Measurements from ENCODE around the gene SUPV3L1. TPM values are rescaled to one million over a fixed set of nuclear protein-coding genes. Genes with fewer than 3 reads are reported as not detected.

SUPV3L1 gene
- total and polyA plus RNA-seq, 10 of the 15 experiments (the other 5 are each of a cell fraction or from before 2014, with no cell fraction given) = 18.4 to 57.8 (median 44.2) TPM

- TF ChIP-seq CUX1 (IDR thresholded peaks at IDR 0.05; ENCODE audit: insufficient replicate concordance, low read depth, low read length) (no peak), FOXM1 (IDR thresholded peaks at IDR 0.05; ENCODE audit: low read depth, low read length) (peak; percentile 28; the same call in 1 of the 2 replicates), NFXL1 (IDR thresholded peaks at IDR 0.05; ENCODE audit: borderline replicate concordance) (no peak), STAT1 (conservative IDR thresholded peaks at IDR 0.05) (no peak), PKNOX1 (IDR thresholded peaks at IDR 0.05) (no peak), EED (IDR thresholded peaks at IDR 0.05; ENCODE audit: low read depth) (peak; percentile 87), E2F4 (IDR thresholded peaks at IDR 0.05; ENCODE audit: low read depth, low read length) (no peak), RUNX3 (IDR thresholded peaks at IDR 0.05; ENCODE audit: low read length) (peak; percentile 96), BMI1 (IDR thresholded peaks at IDR 0.05; ENCODE audit: borderline replicate concordance) (no peak), USF1 (IDR thresholded peaks at IDR 0.05; ENCODE audit: borderline replicate concordance, extremely low read length, insufficient read depth, low read depth, low read length) (peak; percentile 89), ETV6 (conservative IDR thresholded peaks at IDR 0.05 in 1 of 2, IDR thresholded peaks at IDR 0.05 in 1 of 2; ENCODE audit: borderline replicate concordance in 1 of 2, low read depth in 1 of 2) (peak in 1 of 2 experiments; percentile 21; a peak in 1 of 4 replicates), CEBPZ (IDR thresholded peaks at IDR 0.05; ENCODE audit: low read depth, low read length) (no peak), HDAC2 (IDR thresholded peaks at IDR 0.05) (no peak), KDM1A (IDR thresholded peaks at IDR 0.05; ENCODE audit: borderline replicate concordance) (no peak), KLF5 (IDR thresholded peaks at IDR 0.05; ENCODE audit: partially characterized antibody) (no peak), SIX5 (IDR thresholded peaks at IDR 0.05; ENCODE audit: low read depth, low read length, severe bottlenecking) (no peak), GATAD2B (conservative IDR thresholded peaks at IDR 0.05; ENCODE audit: low read depth) (peak; percentile 46)
Measured at GRCh38 chr10:69222157-69223027, 42.4 kb downstream of the SUPV3L1 start (continued).

Measured in GM12878 (cell line).